GM15510 (cell line): Measurements from ENCODE around the gene SH3PXD2B.

ENCODE experiments used
- POLR2A ChIP-seq: IDR thresholded peaks from 3 replicates; pipeline ENCODE4 v1.6.1; 2011; ENCODE audit warnings: borderline replicate concordance; ENCODE audit not compliant: insufficient read length; ENCODE audit errors: extremely low read depth

Gene SH3PXD2B

GRCh38 chr5:172410662-172411483 is 43.5 kb downstream of the SH3PXD2B start:
- TF ChIP-seq POLR2A = no peak

GRCh38 chr5:172410160-172410559 is 44.2 kb downstream of the SH3PXD2B start:
- no peak for TF ChIP-seq POLR2A

GRCh38 chr5:172407822-172408221 is 46.5 kb downstream of the SH3PXD2B start:
- no peak for TF ChIP-seq POLR2A

GRCh38 chr5:172407241-172407691 is 47.1 kb downstream of the SH3PXD2B start:
- no peak for TF ChIP-seq POLR2A

- no peak for TF ChIP-seq POLR2A
Observed at GRCh38 chr5:172405226-172406107, 48.9 kb downstream of the SH3PXD2B start.

GRCh38 chr5:172404746-172405145 is 49.6 kb downstream of the SH3PXD2B start:
- TF ChIP-seq POLR2A = no peak

- TF ChIP-seq POLR2A = no peak
Observed at GRCh38 chr5:172403817-172404216, 50.5 kb downstream of the SH3PXD2B start.

- TF ChIP-seq POLR2A = no peak
Observed at GRCh38 chr5:172403189-172403796, 51.0 kb downstream of the SH3PXD2B start.

- TF ChIP-seq POLR2A = no peak
Observed at GRCh38 chr5:172402531-172403188, 51.7 kb downstream of the SH3PXD2B start.

GRCh38 chr5:172399826-172400225 is 54.5 kb downstream of the SH3PXD2B start:
- no peak for TF ChIP-seq POLR2A

- TF ChIP-seq POLR2A = no peak
Observed at GRCh38 chr5:172399336-172399735, 55.0 kb downstream of the SH3PXD2B start.

- no peak for TF ChIP-seq POLR2A
Observed at GRCh38 chr5:172396220-172396619, 58.1 kb downstream of the SH3PXD2B start.

- no peak for TF ChIP-seq POLR2A
Observed at GRCh38 chr5:172395483-172395882, 58.8 kb downstream of the SH3PXD2B start.

GRCh38 chr5:172389578-172390112 is 64.7 kb downstream of the SH3PXD2B start:
- no peak for TF ChIP-seq POLR2A
